Measurements from ENCODE around the gene C12orf60. TPM values are rescaled to one million over a fixed set of nuclear protein-coding genes. Genes with fewer than 3 reads are reported as not detected.

Gene C12orf60
- total RNA-seq, 1 donor from 2014 or later, result 0.76 TPM

- ATAC-seq, result peak; percentile 56
Observed at GRCh38 chr12:14777271-14777670, 26.2 kb upstream of the C12orf60 start.

DNA sequence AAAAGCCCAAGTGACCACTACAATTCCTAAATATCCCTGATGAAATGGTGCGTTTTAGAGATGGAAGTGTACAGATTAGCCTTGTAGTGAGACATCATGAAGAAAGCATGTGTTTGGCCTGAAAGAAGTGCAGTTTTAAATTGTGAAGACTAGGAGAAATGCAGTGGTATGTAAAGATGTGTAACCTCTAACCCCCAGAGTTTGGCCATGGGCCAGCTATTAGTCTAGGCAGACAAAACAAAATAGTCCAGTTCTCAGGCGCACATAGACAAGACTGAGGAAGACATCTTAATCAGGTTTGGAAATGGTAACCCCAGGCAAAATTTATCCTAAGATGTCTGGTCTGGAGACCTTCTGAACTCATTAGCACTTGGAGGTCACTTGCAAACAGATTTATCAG lies 23.6 kb upstream of the C12orf60 start:
- ATAC-seq, result no peak

DNA sequence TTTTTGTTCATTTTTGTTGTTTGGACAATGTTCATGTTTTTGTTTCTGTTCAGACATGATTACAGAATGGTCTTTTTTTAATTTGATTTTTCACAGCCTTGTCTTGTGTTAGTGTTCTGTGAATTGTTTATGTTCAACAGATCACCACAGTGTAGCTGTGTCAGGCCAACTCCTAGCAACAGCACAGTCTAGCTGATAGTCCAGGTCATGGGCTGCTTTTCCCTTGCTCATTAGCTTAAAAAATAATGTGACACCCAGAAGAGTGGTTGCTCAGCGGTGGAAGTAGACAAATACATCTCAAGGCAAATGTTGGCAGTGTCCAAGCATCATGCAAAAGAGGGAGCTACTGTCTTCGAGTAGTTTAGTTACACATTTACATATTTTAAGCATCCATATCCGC lies 22.6 kb upstream of the C12orf60 start:
- no peak for ATAC-seq

DNA sequence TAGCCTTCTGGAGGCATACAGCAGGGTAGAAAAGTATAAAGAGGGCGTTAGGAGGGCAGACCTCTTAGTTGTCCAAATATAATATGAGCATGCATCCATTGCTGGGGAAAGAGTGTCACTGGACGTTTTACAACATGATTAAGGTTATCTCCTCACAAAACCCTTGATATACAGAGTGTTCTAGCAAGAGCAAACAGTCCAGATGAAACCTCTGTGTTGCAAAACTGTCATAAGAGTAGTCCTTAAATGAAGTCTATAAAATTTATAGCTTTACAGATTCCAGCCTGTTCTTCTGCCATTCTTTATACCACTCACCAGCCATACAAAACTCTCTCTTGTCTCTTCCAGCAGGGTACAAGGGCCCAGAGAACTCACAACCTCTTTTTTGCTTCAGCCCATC lies 21.9 kb upstream of the C12orf60 start:
- no peak for ATAC-seq

DNA sequence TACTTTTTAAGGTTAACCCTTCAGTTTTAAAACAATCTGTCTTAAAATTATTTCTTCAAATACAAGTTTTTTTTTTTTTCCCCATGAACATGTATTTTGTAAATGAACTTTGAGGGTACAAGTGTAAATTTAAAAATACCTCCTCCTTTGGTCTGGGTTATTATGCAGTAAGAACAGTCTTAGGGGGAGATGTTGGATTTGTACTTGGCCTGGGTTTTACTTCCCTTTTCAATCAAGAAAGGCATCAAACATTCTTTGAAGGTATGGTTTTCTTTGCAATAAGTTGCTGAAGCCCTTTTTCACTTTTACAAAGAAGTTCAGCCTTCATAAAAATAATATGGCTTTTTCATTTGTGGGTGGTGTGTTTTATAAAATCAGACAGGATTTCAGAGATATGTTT lies 20.7 kb upstream of the C12orf60 start:
- no peak for ATAC-seq

DNA sequence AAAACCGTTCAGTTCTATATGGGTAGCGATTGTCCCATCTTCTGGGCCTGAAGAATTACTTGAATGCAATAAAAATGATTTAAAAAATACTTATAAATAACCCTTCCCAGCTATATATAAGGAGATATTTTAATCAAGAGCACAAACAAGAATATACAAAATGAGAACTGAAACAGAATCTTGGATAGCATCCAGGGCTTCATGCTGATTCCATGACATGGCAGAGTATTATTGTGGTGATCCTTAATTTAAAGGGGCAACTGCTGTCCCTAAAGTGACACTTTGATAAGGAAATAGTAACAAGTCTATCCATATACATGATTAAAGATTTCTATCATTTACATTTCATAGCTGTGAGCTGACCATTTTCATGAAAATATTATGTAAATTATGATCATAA lies 19.0 kb upstream of the C12orf60 start:
- no peak for ATAC-seq

- no peak for ATAC-seq
Observed at GRCh38 chr12:14785568-14785967, 17.9 kb upstream of the C12orf60 start.

- no peak for ATAC-seq
Observed at GRCh38 chr12:14795028-14795448, 8.4 kb upstream of the C12orf60 start.

DNA sequence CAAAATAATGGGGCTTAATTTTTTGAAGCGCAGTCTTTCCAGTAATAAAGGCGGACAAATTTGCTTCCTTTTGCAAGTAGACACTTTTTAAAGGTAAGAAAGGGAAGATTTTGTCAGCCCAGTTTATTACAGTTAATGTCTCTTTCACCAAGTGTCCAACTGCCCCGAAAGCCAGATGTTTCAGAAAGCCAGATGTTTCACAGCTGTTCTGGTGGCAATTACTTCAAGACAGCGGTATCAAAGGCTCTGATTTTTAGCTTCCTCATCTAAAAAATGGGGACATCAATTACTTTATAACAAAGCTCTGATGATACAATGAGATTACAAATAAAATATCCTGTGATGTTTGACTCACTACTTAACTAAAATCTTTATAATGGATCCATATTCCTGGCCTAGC lies 1.2 kb upstream of the C12orf60 start:
- ATAC-seq, result no peak

GRCh38 chr12:14802721-14803010 lies 804 bp upstream of the C12orf60 start:
- no peak for ATAC-seq

DNA sequence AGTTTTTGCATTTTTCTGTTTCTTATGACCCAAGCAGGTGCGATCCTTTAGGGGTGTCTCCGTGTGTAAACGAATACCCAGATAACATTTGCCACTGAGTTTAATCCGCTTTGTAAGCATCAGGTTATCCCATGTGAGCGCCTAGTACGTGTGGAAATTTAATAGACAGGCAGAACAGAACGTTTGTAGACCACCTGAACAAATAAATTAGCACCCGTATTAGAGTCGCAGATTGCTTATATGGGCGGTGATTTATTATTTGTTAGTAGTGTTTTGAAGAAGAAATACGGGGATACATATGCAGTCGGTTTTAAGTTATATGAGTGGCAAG lies 325 bp downstream of the C12orf60 start:
- ATAC-seq, result no peak

GRCh38 chr12:14810167-14810952 lies 6.9 kb downstream of the C12orf60 start:
- ATAC-seq, result no peak

DNA sequence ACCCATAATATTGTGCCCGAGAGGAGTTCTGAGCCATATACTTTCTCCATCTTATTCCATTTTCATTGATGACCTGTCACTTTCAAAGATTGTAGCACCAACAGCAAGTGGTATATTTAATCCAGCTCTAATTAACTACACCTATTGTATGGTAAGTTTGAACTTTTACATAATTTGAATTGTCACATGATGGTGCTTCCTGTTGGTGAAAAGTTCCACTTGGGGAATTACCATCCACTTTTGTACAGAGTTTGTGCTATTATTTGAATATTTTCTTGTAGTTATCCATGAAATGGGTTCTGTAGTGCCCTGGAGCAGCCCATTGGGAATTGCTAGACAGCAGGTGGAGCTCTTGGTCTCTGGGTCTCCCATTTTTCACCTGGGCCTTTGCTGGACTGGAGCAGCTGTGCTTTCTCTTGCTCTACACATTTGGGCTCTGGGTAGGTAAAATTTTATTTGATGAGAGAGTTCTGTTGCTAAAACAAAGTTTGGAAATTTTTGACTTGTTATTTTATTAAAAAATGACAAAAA lies 7.5 kb downstream of the C12orf60 start:
- no peak for ATAC-seq

- ATAC-seq, result no peak
Observed at GRCh38 chr12:14811486-14811885, 8.0 kb downstream of the C12orf60 start.

DNA sequence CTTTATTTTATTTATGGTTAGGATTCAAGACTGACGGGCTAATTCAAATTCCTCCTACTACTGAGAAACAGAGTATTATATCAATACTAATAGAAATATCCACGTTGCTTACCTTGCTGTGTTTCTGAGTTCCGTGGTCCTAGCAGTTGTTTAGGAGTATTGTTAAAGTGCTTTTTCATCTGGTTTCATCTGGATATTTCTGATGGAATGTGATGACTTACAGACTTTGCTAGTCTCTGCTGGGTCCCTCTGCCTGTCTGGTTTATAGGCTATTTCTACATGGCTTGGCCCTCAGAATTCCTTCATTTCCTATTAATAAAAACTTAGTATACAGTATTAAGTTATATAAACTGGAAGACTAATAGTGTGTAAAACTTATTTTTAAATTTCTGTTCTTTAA lies 10.5 kb downstream of the C12orf60 start, which contains the start of gene SMCO3:
TSS of gene SMCO3 (minus strand) at position 169 of the 400 bp plus-strand sequence. CDS start 7,502 bp downstream, outside the sequence.
- ATAC-seq, result no peak

DNA sequence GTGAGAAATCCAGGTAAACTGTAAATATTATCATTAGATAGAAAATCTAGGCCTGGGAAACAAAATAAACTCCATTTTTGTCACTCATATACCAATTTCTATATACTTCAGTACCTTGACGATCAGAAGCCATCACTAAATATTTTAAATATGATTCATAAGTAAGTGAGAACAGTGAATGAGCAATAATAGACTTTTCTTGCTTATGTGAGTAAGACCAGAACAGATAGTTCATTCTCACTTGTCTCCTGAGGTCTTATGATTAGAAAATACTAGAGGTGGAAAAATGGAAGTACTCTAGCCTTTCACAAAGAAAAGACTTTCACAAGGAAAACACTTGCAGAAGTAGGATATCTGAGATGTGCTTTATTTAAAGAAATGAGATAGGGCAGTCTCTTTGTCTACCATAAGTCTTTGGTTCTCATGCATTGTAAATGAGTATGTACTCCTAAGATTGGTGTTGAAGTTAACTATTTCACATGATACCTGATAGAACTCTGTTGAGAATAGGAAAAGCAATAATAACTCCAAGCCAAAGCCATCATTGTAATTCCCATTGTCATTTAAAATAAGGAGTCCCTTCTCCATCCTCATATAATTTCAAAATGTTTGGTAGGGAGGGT lies 20.7 kb downstream of the C12orf60 start:
- ATAC-seq, result no peak

DNA sequence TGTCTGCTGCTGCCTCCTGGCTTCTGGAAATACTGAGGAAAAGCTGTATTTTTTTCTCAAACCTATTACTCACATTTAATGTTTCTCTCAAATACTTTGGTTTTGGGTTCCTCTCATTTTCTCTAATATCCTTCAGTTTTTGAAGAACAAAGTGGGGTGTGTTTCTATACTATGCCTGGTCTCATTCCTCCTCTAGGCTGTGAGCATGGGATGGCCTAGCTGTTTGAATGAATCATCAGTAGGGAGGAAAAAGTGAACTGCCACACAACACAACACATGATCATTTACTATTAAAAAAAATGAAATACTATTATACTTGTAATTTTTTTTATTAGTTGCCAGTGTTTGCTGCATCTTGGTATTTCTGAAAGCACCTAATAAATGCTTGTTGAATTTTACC lies 21.8 kb downstream of the C12orf60 start:
- no peak for ATAC-seq

GRCh38 chr12:14826491-14826890 lies 23.0 kb downstream of the C12orf60 start:
- ATAC-seq, result no peak

DNA sequence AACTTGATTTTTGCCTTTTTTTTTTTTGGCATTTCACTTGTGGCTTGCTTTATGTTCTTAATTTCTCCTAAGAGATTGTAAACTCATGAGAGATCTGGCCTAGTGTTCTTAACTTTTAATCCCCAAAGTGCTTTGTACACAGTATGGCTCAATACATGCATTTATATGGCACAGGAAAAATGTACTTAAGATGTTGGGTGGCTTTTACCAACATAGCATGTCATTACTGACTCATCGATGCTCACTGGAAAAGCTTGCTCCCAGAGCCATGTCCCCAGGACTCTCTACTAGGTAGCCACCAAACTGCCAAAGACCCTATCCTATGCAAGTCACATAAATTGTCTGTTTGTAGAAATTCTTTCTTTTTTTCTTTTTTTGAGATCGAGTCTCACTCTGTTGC lies 23.6 kb downstream of the C12orf60 start:
- ATAC-seq, result peak; percentile 89

DNA sequence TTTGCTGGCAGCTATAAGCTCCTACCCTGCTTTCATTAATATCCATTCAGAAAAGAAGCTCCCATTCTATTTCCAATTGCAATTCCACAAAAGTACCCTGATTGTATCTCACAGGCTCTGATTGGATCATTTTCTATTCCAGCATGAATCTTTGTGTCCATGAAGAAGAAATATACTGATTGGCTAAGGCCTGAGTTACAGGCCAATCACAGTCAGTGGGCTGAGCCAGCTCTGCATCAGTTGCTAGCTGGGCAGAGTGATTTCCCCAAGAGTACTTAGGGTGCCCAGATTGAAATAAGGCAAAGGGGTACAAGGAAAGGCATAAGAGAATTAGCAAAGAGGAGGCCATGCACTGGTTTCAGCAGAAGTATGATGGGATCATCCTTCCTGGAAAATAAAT lies 25.4 kb downstream of the C12orf60 start:
- no peak for ATAC-seq

- ATAC-seq, result no peak
Observed at GRCh38 chr12:14833336-14833735, 29.9 kb downstream of the C12orf60 start.

DNA sequence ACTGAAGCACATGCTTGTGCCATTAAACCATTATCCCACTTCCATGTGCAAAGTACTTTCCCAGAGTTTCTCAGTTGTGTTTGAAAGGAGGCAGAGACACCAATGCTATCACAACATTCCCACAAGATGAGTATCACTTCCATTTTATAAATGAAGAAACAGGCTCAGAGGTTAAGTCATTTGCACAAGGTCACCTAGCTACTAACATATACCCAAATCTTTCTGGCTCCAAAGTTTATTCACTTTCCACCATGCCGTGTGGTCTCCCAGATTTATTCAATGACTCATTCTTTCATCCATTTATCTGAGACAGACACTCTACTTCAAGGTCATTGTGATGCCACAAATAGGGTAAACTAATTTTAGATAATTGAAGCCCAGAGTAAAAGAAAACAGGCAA lies 30.5 kb downstream of the C12orf60 start:
- ATAC-seq, result no peak

GRCh38 chr12:14834509-14834908 lies 31.0 kb downstream of the C12orf60 start:
- no peak for ATAC-seq
